Loucy (cell line): ENCODE data around the gene CASKIN2.

Experiments
- CTCF ChIP-seq: fragments of 200-600 bp; sonication (generic); conservative IDR thresholded peaks from 2 replicates; pipeline ENCODE4 v1.5.1; 2014; ENCODE audit warnings: mild to moderate bottlenecking, antibody characterized with exemption, low read length
- EZH2phosphoT487 ChIP-seq: fragments of 200-600 bp; IDR thresholded peaks from 2 replicates; pipeline ENCODE4 v1.6.1; 2018; ENCODE audit warnings: antibody characterized with exemption, mild to moderate bottlenecking, moderate library complexity, borderline replicate concordance

- TF ChIP-seq CTCF: no peak
- TF ChIP-seq EZH2phosphoT487: no peak
Observed at GRCh38 chr17:75482098-75482942, 33.0 kb downstream of the CASKIN2 start.
